DOHH2 (cell line): ENCODE results near the gene ADAM19.

ENCODE experiments used
- CTCF ChIP-seq: fragments of 200-600 bp; sonication (generic); IDR thresholded peaks from one replicate; pipeline ENCODE4 v1.5.1; 2014; ENCODE audit warnings: antibody characterized with exemption, mild to moderate bottlenecking, low read depth, low read length; ENCODE audit not compliant: poor library complexity, severe bottlenecking
- EZH2phosphoT487 ChIP-seq: fragments of 200-600 bp; sonication (generic); IDR thresholded peaks from 2 replicates; pipeline ENCODE4 v1.6.1; 2017; ENCODE audit warnings: borderline replicate concordance, mild to moderate bottlenecking, antibody characterized with exemption, low read length, moderate library complexity, mixed read lengths

GRCh38 chr5:157504053-157504452 is 71.5 kb downstream of the ADAM19 start:
- TF ChIP-seq CTCF (no peak), EZH2phosphoT487 (no peak)
